Esophagus squamous epithelium (tissue), 5 donors: Measurements from ENCODE around the gene BACE1. TPM values are rescaled to one million over a fixed set of nuclear protein-coding genes. Genes with fewer than 3 reads are reported as not detected.
"Not testable (repeated sequence)": the region's sequence is repeated elsewhere in the genome, so short reads cannot be mapped to it uniquely, and the experiment has no call there.

ENCODE experiments used
- DNase-seq: peaks from one replicate; lab custom pipeline; 2025; lab: John Stamatoyannopoulos, UW
- H3K27ac ChIP-seq, 4 donors: fragments of 200-600 bp; sonication (generic); one replicate each; pipeline ENCODE4 v1.5.1; 2016 to 2019; ENCODE audit warnings: mild to moderate bottlenecking in 1 of 4
- H3K27me3 ChIP-seq, 4 donors: fragments of 200-600 bp; sonication (generic); 1 replicate in 3 of 4; 2 replicates in 1 of 4; pipeline versions ENCODE4 v1.5.1 to v1.6.0; 2017 to 2021; ENCODE audit warnings: antibody characterized with exemption in 1 of 4
- H3K36me3 ChIP-seq, 3 donors: fragments of 200-600 bp; sonication (generic); one replicate each; pipeline ENCODE4 v1.5.1; 2016 to 2019
- H3K4me1 ChIP-seq, 3 donors: fragments of 200-600 bp; sonication (generic); one replicate each; pipeline ENCODE4 v1.5.1; 2017 to 2019
- H3K4me3 ChIP-seq, 4 donors: fragments of 200-600 bp; sonication (generic); 1 replicate in 3 of 4; 2 replicates in 1 of 4; pipeline ENCODE4 v1.5.1; 2016 to 2019; ENCODE audit warnings: mild to moderate bottlenecking in 2 of 4, moderate library complexity in 1 of 4
- H3K9me3 ChIP-seq, 3 donors: fragments of 200-600 bp; sonication (generic); one replicate each; pipeline ENCODE4 v1.5.1; 2016 to 2019
- POLR2A ChIP-seq, 4 donors: fragments of 450-650 bp; IDR thresholded peaks; one replicate each; pipeline ENCODE4 v1.6.1; 2017; ENCODE audit warnings: antibody characterized with exemption in 4 of 4, mild to moderate bottlenecking in 4 of 4, moderate library complexity in 3 of 4
- WGBS, 2 donors: methylation state at CpG; one replicate each; pipeline ENCODE4 v1.1.5; 2018; 5-methylcytosine and 5-hydroxymethylcytosine counted together
- intact Hi-C: fragments of 100-400 bp; cut with DNase I; formaldehyde crosslinking; loops from one replicate; pipeline ENCODE4 v1.15.0; 2022
- total RNA-seq, 4 donors: library from RNA; depleted of rRNA; stranded (reverse); fragments of >200 nt; gene quantifications; one replicate each; pipeline ENCODE4 v1.1.0, GENCODE V29; 2016
- TF ChIP-seq, protein P1 (sequence below), 6 experiments: fragments of 450-650 bp in 4 of 6; fragments of 200-600 bp in 2 of 6; sonication (generic) in 2 of 6; IDR thresholded peaks; one replicate each; pipeline ENCODE4 v1.5.1; 2016 to 2019; ENCODE audit warnings: antibody characterized with exemption in 6 of 6, mild to moderate bottlenecking in 4 of 6, moderate library complexity in 4 of 6
- donor health status: DM: yes; HTN: yes; CAD: no.

The BACE1 gene
- total RNA-seq, 4 donors from 2014 or later = 7.0 to 16.9 (median 13.9) TPM

- DNase-seq = no peak
- H3K27ac ChIP-seq = no peak overlapping the region
- H3K4me3 ChIP-seq = no peak overlapping the region
- H3K4me1 ChIP-seq = no peaks in the 10 kb centered on the region
- no peak for TF ChIP-seq POLR2A (IDR thresholded peaks at IDR 0.05)
- TF ChIP-seq, protein P1, sequence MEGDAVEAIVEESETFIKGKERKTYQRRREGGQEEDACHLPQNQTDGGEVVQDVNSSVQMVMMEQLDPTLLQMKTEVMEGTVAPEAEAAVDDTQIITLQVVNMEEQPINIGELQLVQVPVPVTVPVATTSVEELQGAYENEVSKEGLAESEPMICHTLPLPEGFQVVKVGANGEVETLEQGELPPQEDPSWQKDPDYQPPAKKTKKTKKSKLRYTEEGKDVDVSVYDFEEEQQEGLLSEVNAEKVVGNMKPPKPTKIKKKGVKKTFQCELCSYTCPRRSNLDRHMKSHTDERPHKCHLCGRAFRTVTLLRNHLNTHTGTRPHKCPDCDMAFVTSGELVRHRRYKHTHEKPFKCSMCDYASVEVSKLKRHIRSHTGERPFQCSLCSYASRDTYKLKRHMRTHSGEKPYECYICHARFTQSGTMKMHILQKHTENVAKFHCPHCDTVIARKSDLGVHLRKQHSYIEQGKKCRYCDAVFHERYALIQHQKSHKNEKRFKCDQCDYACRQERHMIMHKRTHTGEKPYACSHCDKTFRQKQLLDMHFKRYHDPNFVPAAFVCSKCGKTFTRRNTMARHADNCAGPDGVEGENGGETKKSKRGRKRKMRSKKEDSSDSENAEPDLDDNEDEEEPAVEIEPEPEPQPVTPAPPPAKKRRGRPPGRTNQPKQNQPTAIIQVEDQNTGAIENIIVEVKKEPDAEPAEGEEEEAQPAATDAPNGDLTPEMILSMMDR (IDR thresholded peaks at IDR 0.05) = no peak
- intact Hi-C loops = no loop called here
- 76 to 80% methylated on average over 4 of the region's 4 CpGs for WGBS, 2 donors
- H3K36me3 ChIP-seq = peaks cover 0 to 52% (median 0%) of the 10 kb centered on the region in 3 donors
- no peaks in the 10 kb centered on the region for H3K9me3 ChIP-seq
- no peaks in the 10 kb centered on the region for H3K27me3 ChIP-seq
Observed at GRCh38 chr11:117271208-117271607, 44.8 kb downstream of the BACE1 start.

- Histone ChIP-seq H3K27ac (no peak overlapping the region), H3K4me1 (no peaks in the 10 kb centered on the region), H3K4me3 (no peak overlapping the region), H3K27me3 (no peaks in the 10 kb centered on the region), H3K36me3 (peaks cover 0 to 57% (median 0%) of the 10 kb centered on the region in 3 donors), H3K9me3 (no peaks in the 10 kb centered on the region)
- 85 to 96% methylated on average over 2 of the region's 2 CpGs for WGBS, 2 donors
- intact Hi-C loops = no loop called here
- DNase-seq = no peak
- no peak for TF ChIP-seq POLR2A (IDR thresholded peaks at IDR 0.05)
- TF ChIP-seq, protein P1 (IDR thresholded peaks at IDR 0.05) = no peak
Observed at GRCh38 chr11:117269856-117270255, 46.2 kb downstream of the BACE1 start.

- no peak for DNase-seq
- Histone ChIP-seq H3K27me3 (no peaks in the 10 kb centered on the region), H3K4me1 (no peaks in the 10 kb centered on the region), H3K36me3 (peaks cover 0 to 69% (median 0%) of the 10 kb centered on the region in 3 donors), H3K9me3 (no peaks in the 10 kb centered on the region), H3K4me3 (no peak overlapping the region), H3K27ac (no peak overlapping the region)
- TF ChIP-seq, protein P1 (IDR thresholded peaks at IDR 0.05) = no peak
- no peak for TF ChIP-seq POLR2A (IDR thresholded peaks at IDR 0.05)
- intact Hi-C loops = no loop called here
- 93 to 100% methylated on average over 2 of the region's 2 CpGs for WGBS, 2 donors
Observed at GRCh38 chr11:117265745-117266144, 50.3 kb downstream of the BACE1 start.

- DNase-seq, H3K4me1 ChIP-seq, H3K27me3 ChIP-seq, H3K9me3 ChIP-seq, H3K4me3 ChIP-seq, intact Hi-C loops, H3K27ac ChIP-seq: not testable (repeated sequence)
- WGBS, 2 donors = 93 to 96% methylated on average over 7 of the region's 7 CpGs
- peaks cover 0 to 72% (median 0%) of the 10 kb centered on the region in 3 donors for H3K36me3 ChIP-seq
Observed at GRCh38 chr11:117264624-117265323, 51.3 kb downstream of the BACE1 start.

- DNase-seq = no peak
- Histone ChIP-seq H3K36me3 (peaks cover 0 to 53% (median 3%) of the 10 kb centered on the region in 3 donors), H3K27ac (no peak overlapping the region), H3K9me3 (no peaks in the 10 kb centered on the region), H3K4me1 (peaks cover 0 to 17% (median 5%) of the 10 kb centered on the region in 3 donors), H3K27me3 (no peaks in the 10 kb centered on the region), H3K4me3 (no peak overlapping the region)
- intact Hi-C loops = no loop called here
- 17 to 46% methylated on average over 1 of the region's 1 CpG for WGBS, 2 donors
- no peak for TF ChIP-seq POLR2A (IDR thresholded peaks at IDR 0.05)
- TF ChIP-seq, protein P1 (IDR thresholded peaks at IDR 0.05) = no peak
Observed at GRCh38 chr11:117259417-117259816, 56.6 kb downstream of the BACE1 start.
